ENCODE measurements around the gene DHX29. TPM values are rescaled to one million over a fixed set of nuclear protein-coding genes. Genes with fewer than 3 reads are reported as not detected.
"Not testable (repeated sequence)": the region's sequence is repeated elsewhere in the genome, so short reads cannot be mapped to it uniquely, and the experiment has no call there.

Gene DHX29
- total and polyA plus RNA-seq, 2 donors (not counting 1 experiment from before 2014, with no cell fraction given), result 3.9 to 18.1 TPM

GRCh38 chr5:55320571-55320970 is 13.1 kb upstream of the DHX29 start:
- no peak for DNase-seq
- Histone ChIP-seq H3K4me1 (ENCODE audit: control insufficient read depth in 2 of 2, insufficient read depth in 2 of 2, low read length in 2 of 2) (peaks cover 3 to 5% of the 10 kb centered on the region in 2 donors), H3K27me3 (replicated peaks in 1 of 4; ENCODE audit: control extremely low read depth in 1 of 4, control insufficient read depth in 3 of 4, insufficient read depth in 4 of 4, low read length in 3 of 4) (no peaks in the 10 kb centered on the region), H3K27ac (ENCODE audit: low read length in 2 of 2) (no peak overlapping the region), H3K36me3 (replicated peaks in 1 of 2; ENCODE audit: control extremely low read depth in 1 of 2, control insufficient read depth in 1 of 2, extremely low read depth in 1 of 2, insufficient read depth in 2 of 2, low read length in 1 of 2) (peaks cover under 1 to 8% of the 10 kb centered on the region in 2 experiments), H2AFZ (ENCODE audit: insufficient read depth, low read depth, low read length, poor library complexity, severe bottlenecking) (no peak overlapping the region), H3K9me3 (ENCODE audit: control extremely low read depth in 1 of 3, control insufficient read depth in 2 of 3, insufficient read depth in 1 of 3, low read length in 2 of 3) (no peaks in the 10 kb centered on the region), H3K4me3 (ENCODE audit: control extremely low read depth in 1 of 5, extremely low read depth in 1 of 5, insufficient read depth in 1 of 5, low read depth in 2 of 5, low read length in 4 of 5) (no peak overlapping the region), H3K4me2 (replicated peaks; ENCODE audit: low read depth, low read length, poor library complexity, severe bottlenecking) (no peak overlapping the region), H3K79me2 (ENCODE audit: control insufficient read depth, insufficient read depth, low read length) (peaks cover 66% of the 10 kb centered on the region), H3K9ac (ENCODE audit: low read length) (no peak overlapping the region), H4K20me1 (ENCODE audit: control insufficient read depth, insufficient read depth, low read length, poor library complexity, severe bottlenecking) (peaks cover 30% of the 10 kb centered on the region)
- Mint-ChIP-seq H3K4me3 (no peak overlapping the region), H3K9me3 (ENCODE audit: insufficient read depth) (no peaks in the 10 kb centered on the region), H3K4me1 (peaks cover 32% of the 10 kb centered on the region), H3K27ac (no peak overlapping the region), H3K27me3 (no peaks in the 10 kb centered on the region)
- no CpG with 5 or more reads among the region's 4 CpGs for WGBS (ENCODE audit: insufficient coverage)
- intact Hi-C loops (cut with micrococcal nuclease), result no loop called here
- ATAC-seq (ENCODE audit: low read depth), result no peak
- ChIA-PET CTCF (no interaction called here), POLR2A (no interaction called here)
- no peak for TF ChIP-seq CTCF (IDR thresholded peaks at IDR 0.05)
- no peak for TF ChIP-seq EZH2 (IDR thresholded peaks at IDR 0.05; ENCODE audit: borderline replicate concordance, insufficient read depth, low read depth, low read length, poor library complexity, severe bottlenecking)

- Histone ChIP-seq H4K20me1 (ENCODE audit: control insufficient read depth, insufficient read depth, low read length, poor library complexity, severe bottlenecking) (peaks cover 39% of the 10 kb centered on the region), H3K27me3 (replicated peaks in 1 of 4; ENCODE audit: control extremely low read depth in 1 of 4, control insufficient read depth in 3 of 4, insufficient read depth in 4 of 4, low read length in 3 of 4) (no peaks in the 10 kb centered on the region), H3K4me2 (replicated peaks; ENCODE audit: low read depth, low read length, poor library complexity, severe bottlenecking) (no peak overlapping the region), H3K79me2 (ENCODE audit: control insufficient read depth, insufficient read depth, low read length) (peaks cover 71% of the 10 kb centered on the region), H3K4me1 (ENCODE audit: control insufficient read depth in 2 of 2, insufficient read depth in 2 of 2, low read length in 2 of 2) (peaks cover 6 to 7% of the 10 kb centered on the region in 2 donors), H2AFZ (ENCODE audit: insufficient read depth, low read depth, low read length, poor library complexity, severe bottlenecking) (no peak overlapping the region), H3K9ac (ENCODE audit: low read length) (no peak overlapping the region), H3K27ac (ENCODE audit: low read length in 2 of 2) (peak overlapping the region in 1 of 2 donors; percentile 22), H3K36me3 (replicated peaks in 1 of 2; ENCODE audit: control extremely low read depth in 1 of 2, control insufficient read depth in 1 of 2, extremely low read depth in 1 of 2, insufficient read depth in 2 of 2, low read length in 1 of 2) (peaks cover 1 to 5% of the 10 kb centered on the region in 2 experiments), H3K4me3 (ENCODE audit: control extremely low read depth in 1 of 5, extremely low read depth in 1 of 5, insufficient read depth in 1 of 5, low read depth in 2 of 5, low read length in 4 of 5) (no peak overlapping the region), H3K9me3 (ENCODE audit: control extremely low read depth in 1 of 3, control insufficient read depth in 2 of 3, insufficient read depth in 1 of 3, low read length in 2 of 3) (no peaks in the 10 kb centered on the region)
- H3K9me3 Mint-ChIP-seq (ENCODE audit: insufficient read depth), result no peaks in the 10 kb centered on the region
- peaks cover 34% of the 10 kb centered on the region for H3K4me1 Mint-ChIP-seq
- WGBS (ENCODE audit: insufficient coverage), result no CpG with 5 or more reads among the region's 1 CpG
- intact Hi-C loops (cut with micrococcal nuclease), result no loop called here
- no peak for DNase-seq
- CTCF ChIA-PET, result no interaction called here
- no peak overlapping the region for H3K27ac Mint-ChIP-seq
- POLR2A ChIA-PET, result no interaction called here
- no peak for ATAC-seq (ENCODE audit: low read depth)
- no peaks in the 10 kb centered on the region for H3K27me3 Mint-ChIP-seq
- TF ChIP-seq EZH2 (IDR thresholded peaks at IDR 0.05; ENCODE audit: borderline replicate concordance, insufficient read depth, low read depth, low read length, poor library complexity, severe bottlenecking), result no peak
- TF ChIP-seq CTCF (IDR thresholded peaks at IDR 0.05), result no peak
- H3K4me3 Mint-ChIP-seq, result no peak overlapping the region
Observed at GRCh38 chr5:55319491-55319890, 12.0 kb upstream of the DHX29 start.

- intact Hi-C loops (cut with micrococcal nuclease); H3K36me3 ChIP-seq (replicated peaks in 1 of 2; ENCODE audit: control extremely low read depth in 1 of 2, control insufficient read depth in 1 of 2, extremely low read depth in 1 of 2, insufficient read depth in 2 of 2, low read length in 1 of 2); H3K4me3 Mint-ChIP-seq; H3K9me3 Mint-ChIP-seq (ENCODE audit: insufficient read depth); H3K27me3 Mint-ChIP-seq; DNase-seq; CTCF ChIA-PET; H3K9me3 ChIP-seq (ENCODE audit: control extremely low read depth in 1 of 3, control insufficient read depth in 2 of 3, insufficient read depth in 1 of 3, low read length in 2 of 3); H2AFZ ChIP-seq (ENCODE audit: insufficient read depth, low read depth, low read length, poor library complexity, severe bottlenecking); H3K9ac ChIP-seq (ENCODE audit: low read length); H3K27ac ChIP-seq (ENCODE audit: low read length in 2 of 2); ATAC-seq (ENCODE audit: low read depth); POLR2A ChIA-PET; H3K4me3 ChIP-seq (ENCODE audit: control extremely low read depth in 1 of 5, extremely low read depth in 1 of 5, insufficient read depth in 1 of 5, low read depth in 2 of 5, low read length in 4 of 5); H3K4me2 ChIP-seq (replicated peaks; ENCODE audit: low read depth, low read length, poor library complexity, severe bottlenecking); H3K27me3 ChIP-seq (replicated peaks in 1 of 4; ENCODE audit: control extremely low read depth in 1 of 4, control insufficient read depth in 3 of 4, insufficient read depth in 4 of 4, low read length in 3 of 4): not testable (repeated sequence)
- Histone ChIP-seq H3K79me2 (ENCODE audit: control insufficient read depth, insufficient read depth, low read length) (peaks cover 84% of the 10 kb centered on the region), H3K4me1 (ENCODE audit: control insufficient read depth in 2 of 2, insufficient read depth in 2 of 2, low read length in 2 of 2) (peaks cover 11 to 13% of the 10 kb centered on the region in 2 donors), H4K20me1 (ENCODE audit: control insufficient read depth, insufficient read depth, low read length, poor library complexity, severe bottlenecking) (peaks cover 52% of the 10 kb centered on the region)
- peaks cover 44% of the 10 kb centered on the region for H3K4me1 Mint-ChIP-seq
- H3K27ac Mint-ChIP-seq, result peak overlapping the region; percentile 42
- WGBS (ENCODE audit: insufficient coverage), result no CpG with 5 or more reads among the region's 4 CpGs
Observed at GRCh38 chr5:55318237-55318636, 10.7 kb upstream of the DHX29 start.
